ENCODE measurements around the gene GSTM2.
"Not testable (repeated sequence)": the region's sequence is repeated elsewhere in the genome, so short reads cannot be mapped to it uniquely, and the experiment has no call there.

GSTM2 gene

GRCh38 chr1:109705411-109705810 lies 37.6 kb downstream of the GSTM2 start:
- Histone ChIP-seq H3K36me3 (ENCODE audit: insufficient read depth, low read length) (no peaks in the 10 kb centered on the region), H3K9me3 (ENCODE audit: insufficient read depth, low read depth, low read length) (no peaks in the 10 kb centered on the region), H2AFZ (ENCODE audit: low read length) (no peak overlapping the region), H3K9ac (ENCODE audit: low read depth, low read length, poor library complexity, severe bottlenecking) (no peak overlapping the region), H3K27me3 (ENCODE audit: insufficient read depth, low read length, poor library complexity, severe bottlenecking) (no peaks in the 10 kb centered on the region), H3K4me2 (ENCODE audit: low read depth, low read length, poor library complexity, severe bottlenecking) (no peak overlapping the region), H3F3A (ENCODE audit: low read depth) (no peaks in the 10 kb centered on the region), H3K9me2 (replicated peaks; ENCODE audit: low read depth, low read length) (no peaks in the 10 kb centered on the region), H4K20me1 (ENCODE audit: insufficient read depth, low read length, poor library complexity, severe bottlenecking) (no peaks in the 10 kb centered on the region), H3K4me3 (ENCODE audit: low read length, poor library complexity, severe bottlenecking) (no peak overlapping the region), H3K79me2 (ENCODE audit: insufficient read depth, low read length) (no peaks in the 10 kb centered on the region), H3K4me1 (ENCODE audit: insufficient read depth, low read length, poor library complexity, severe bottlenecking) (no peaks in the 10 kb centered on the region)
- TF ChIP-seq, protein P1, sequence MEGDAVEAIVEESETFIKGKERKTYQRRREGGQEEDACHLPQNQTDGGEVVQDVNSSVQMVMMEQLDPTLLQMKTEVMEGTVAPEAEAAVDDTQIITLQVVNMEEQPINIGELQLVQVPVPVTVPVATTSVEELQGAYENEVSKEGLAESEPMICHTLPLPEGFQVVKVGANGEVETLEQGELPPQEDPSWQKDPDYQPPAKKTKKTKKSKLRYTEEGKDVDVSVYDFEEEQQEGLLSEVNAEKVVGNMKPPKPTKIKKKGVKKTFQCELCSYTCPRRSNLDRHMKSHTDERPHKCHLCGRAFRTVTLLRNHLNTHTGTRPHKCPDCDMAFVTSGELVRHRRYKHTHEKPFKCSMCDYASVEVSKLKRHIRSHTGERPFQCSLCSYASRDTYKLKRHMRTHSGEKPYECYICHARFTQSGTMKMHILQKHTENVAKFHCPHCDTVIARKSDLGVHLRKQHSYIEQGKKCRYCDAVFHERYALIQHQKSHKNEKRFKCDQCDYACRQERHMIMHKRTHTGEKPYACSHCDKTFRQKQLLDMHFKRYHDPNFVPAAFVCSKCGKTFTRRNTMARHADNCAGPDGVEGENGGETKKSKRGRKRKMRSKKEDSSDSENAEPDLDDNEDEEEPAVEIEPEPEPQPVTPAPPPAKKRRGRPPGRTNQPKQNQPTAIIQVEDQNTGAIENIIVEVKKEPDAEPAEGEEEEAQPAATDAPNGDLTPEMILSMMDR (conservative IDR thresholded peaks at IDR 0.05; ENCODE audit: low read length), result no peak
- TF ChIP-seq EZH2phosphoT487 (IDR thresholded peaks at IDR 0.05; ENCODE audit: borderline replicate concordance), result no peak

GRCh38 chr1:109708949-109709348 lies 41.1 kb downstream of the GSTM2 start:
- H3K36me3 ChIP-seq (ENCODE audit: insufficient read depth, low read length); H2AFZ ChIP-seq (ENCODE audit: low read length); H3K9me2 ChIP-seq (replicated peaks; ENCODE audit: low read depth, low read length); H3K27me3 ChIP-seq (ENCODE audit: insufficient read depth, low read length, poor library complexity, severe bottlenecking); H3F3A ChIP-seq (ENCODE audit: low read depth); H3K9me3 ChIP-seq (ENCODE audit: insufficient read depth, low read depth, low read length); H3K4me3 ChIP-seq (ENCODE audit: low read length, poor library complexity, severe bottlenecking); H3K79me2 ChIP-seq (ENCODE audit: insufficient read depth, low read length); H3K4me1 ChIP-seq (ENCODE audit: insufficient read depth, low read length, poor library complexity, severe bottlenecking); H4K20me1 ChIP-seq (ENCODE audit: insufficient read depth, low read length, poor library complexity, severe bottlenecking); H3K9ac ChIP-seq (ENCODE audit: low read depth, low read length, poor library complexity, severe bottlenecking); H3K4me2 ChIP-seq (ENCODE audit: low read depth, low read length, poor library complexity, severe bottlenecking): not testable (repeated sequence)

DNA sequence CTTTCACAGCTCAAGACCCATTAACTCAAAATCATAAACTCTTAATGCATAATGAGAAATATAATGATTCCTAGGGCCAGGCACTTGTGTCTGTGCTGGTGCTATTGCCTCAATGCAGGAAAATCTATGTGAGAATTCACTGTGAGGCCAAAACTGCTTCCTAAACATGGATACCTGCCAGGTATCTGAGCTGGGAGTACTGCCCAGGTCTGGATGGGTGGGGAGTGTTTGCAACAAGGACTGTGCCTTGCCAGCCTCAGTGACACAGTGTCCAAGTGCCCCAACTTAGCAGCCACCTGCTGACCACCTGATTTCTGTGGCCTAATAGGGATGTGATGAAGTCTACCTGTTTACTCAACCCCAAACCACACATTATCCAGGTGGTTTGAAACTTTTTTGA lies 42.0 kb downstream of the GSTM2 start:
- not testable (repeated sequence) for H3K4me1 ChIP-seq (ENCODE audit: insufficient read depth, low read length, poor library complexity, severe bottlenecking); H3K36me3 ChIP-seq (ENCODE audit: insufficient read depth, low read length); H2AFZ ChIP-seq (ENCODE audit: low read length); H3K9ac ChIP-seq (ENCODE audit: low read depth, low read length, poor library complexity, severe bottlenecking); H3K4me2 ChIP-seq (ENCODE audit: low read depth, low read length, poor library complexity, severe bottlenecking); H3F3A ChIP-seq (ENCODE audit: low read depth); H4K20me1 ChIP-seq (ENCODE audit: insufficient read depth, low read length, poor library complexity, severe bottlenecking); H3K9me2 ChIP-seq (replicated peaks; ENCODE audit: low read depth, low read length); H3K4me3 ChIP-seq (ENCODE audit: low read length, poor library complexity, severe bottlenecking); H3K27me3 ChIP-seq (ENCODE audit: insufficient read depth, low read length, poor library complexity, severe bottlenecking); H3K79me2 ChIP-seq (ENCODE audit: insufficient read depth, low read length); H3K9me3 ChIP-seq (ENCODE audit: insufficient read depth, low read depth, low read length)

GRCh38 chr1:109711593-109712320 lies 43.9 kb downstream of the GSTM2 start, which contains the start of gene GSTM5:
Gene GSTM5 (plus strand): TSS chr1:109712251. CDS start chr1:109712313, 62 bp downstream.
- H3K4me2 ChIP-seq (ENCODE audit: low read depth, low read length, poor library complexity, severe bottlenecking); H2AFZ ChIP-seq (ENCODE audit: low read length); H3K9ac ChIP-seq (ENCODE audit: low read depth, low read length, poor library complexity, severe bottlenecking); H3K9me3 ChIP-seq (ENCODE audit: insufficient read depth, low read depth, low read length); H3K27me3 ChIP-seq (ENCODE audit: insufficient read depth, low read length, poor library complexity, severe bottlenecking); H3K9me2 ChIP-seq (replicated peaks; ENCODE audit: low read depth, low read length); H3K36me3 ChIP-seq (ENCODE audit: insufficient read depth, low read length); H3K4me1 ChIP-seq (ENCODE audit: insufficient read depth, low read length, poor library complexity, severe bottlenecking); H3F3A ChIP-seq (ENCODE audit: low read depth); H3K79me2 ChIP-seq (ENCODE audit: insufficient read depth, low read length); H4K20me1 ChIP-seq (ENCODE audit: insufficient read depth, low read length, poor library complexity, severe bottlenecking): not testable (repeated sequence)
- H3K4me3 ChIP-seq (ENCODE audit: low read length, poor library complexity, severe bottlenecking), result peak within 1 kb of the TSS; percentile 25

Measured in Loucy (cell line).